ENCODE measurements around the gene TNFRSF9.
"Not testable (repeated sequence)": the region's sequence is repeated elsewhere in the genome, so short reads cannot be mapped to it uniquely, and the experiment has no call there.

TNFRSF9 gene

DNA sequence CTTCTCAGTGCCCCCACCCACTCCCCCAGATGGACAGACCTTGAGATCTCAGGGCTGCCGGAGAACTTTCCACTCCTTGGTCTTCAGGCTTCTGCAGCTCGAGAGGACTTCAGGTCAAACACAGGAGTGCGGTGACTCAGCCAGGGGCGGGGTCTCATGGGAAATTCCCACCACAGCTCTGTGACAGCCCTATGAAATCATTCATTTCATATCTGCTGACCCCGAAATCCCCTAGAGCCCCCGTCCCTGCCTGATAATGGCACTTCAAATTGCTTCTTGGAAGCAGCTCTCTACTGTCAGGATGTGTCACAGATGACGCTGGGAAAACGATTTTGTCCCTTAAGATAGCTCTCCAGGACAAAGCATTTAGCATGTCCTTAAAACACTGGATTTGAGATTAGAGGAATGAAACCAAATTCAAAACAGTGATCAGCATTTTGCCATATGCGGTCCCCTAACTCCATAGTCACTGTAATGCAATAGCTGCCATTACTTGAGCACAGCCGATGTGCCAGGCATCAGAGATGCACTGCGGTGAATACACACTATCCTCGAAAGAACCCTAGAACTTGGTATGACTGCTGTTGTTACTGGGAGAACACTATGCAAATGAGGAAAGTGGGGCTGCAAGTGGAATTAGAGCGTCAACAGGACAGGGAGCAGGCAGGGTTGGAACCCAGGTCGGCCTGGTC, at the start of gene TNFRSF9:
TNFRSF9 (minus strand) TSS at position 95 of the 692 bp plus-strand sequence. CDS start 845 bp downstream, outside the sequence.
- peak; percentile 81 for DNase-seq

DNA sequence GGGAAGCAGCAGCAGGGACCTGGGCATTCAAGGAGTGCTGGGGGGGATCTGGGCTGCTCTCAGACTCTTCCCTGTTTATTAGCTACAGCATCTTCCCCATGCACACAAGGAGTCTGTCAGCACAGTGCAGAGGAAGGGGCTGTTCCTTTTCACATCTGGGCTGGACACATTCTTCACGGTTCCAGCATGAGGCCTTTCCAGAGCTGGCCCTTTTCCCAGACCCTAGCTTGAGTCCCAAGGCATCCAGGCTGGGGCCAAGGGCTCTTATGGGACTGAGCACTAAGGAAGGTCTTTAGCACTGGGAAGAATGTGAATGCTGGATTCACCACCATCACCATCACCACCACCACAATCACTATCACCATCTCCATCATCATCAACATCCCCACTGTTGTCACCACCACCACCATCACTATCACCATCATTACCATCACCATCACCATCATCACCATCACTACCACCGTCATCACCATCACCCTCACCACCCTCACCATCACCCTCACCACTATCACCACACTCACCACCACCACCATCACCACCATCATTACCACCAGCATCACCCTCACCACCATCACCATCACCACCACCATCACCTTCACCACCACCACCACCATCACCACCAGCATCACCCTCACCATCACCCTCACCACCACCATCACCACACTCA, 49.3 kb upstream of the TNFRSF9 start:
- no peak for DNase-seq

DNA sequence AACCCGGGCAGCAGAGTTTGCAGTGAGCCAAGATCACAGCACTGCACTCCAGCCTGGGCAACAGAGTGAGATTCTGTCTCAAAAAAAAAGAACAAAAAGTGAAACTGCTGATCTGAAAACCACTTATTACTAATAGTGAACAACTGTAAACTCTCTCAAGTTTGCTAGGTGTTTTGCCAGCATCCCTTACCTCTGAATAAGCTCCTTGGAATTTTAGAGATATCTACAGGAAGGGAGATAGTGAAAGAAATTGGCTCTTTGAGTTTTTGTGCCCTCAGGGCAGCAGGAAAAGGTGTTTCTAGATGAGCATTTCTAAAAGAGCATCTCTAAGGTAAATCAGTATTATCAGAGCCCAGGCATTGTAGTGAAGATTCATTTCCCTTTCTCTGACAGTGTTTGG, 47.9 kb upstream of the TNFRSF9 start:
- no peak for DNase-seq

DNA sequence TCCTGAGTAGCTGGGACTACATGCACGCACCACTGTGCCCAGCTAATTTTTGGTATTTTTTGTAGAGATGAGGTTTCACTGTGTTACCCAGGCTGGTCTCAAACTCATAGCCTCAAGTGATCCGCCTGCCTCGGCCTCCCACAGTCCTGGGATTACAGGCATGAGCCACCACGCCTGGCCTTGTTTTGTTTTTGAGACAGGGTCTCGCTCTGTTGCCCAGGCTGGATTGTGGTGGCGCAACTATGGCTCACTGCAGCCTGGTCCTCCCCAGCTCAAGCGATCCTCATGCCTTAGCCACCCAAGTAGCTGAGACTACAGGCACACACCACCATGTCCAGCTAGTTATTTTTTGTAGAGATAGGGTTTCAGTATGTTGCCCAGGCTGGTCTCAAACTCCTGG, 46.9 kb upstream of the TNFRSF9 start:
- DNase-seq = no peak

DNA sequence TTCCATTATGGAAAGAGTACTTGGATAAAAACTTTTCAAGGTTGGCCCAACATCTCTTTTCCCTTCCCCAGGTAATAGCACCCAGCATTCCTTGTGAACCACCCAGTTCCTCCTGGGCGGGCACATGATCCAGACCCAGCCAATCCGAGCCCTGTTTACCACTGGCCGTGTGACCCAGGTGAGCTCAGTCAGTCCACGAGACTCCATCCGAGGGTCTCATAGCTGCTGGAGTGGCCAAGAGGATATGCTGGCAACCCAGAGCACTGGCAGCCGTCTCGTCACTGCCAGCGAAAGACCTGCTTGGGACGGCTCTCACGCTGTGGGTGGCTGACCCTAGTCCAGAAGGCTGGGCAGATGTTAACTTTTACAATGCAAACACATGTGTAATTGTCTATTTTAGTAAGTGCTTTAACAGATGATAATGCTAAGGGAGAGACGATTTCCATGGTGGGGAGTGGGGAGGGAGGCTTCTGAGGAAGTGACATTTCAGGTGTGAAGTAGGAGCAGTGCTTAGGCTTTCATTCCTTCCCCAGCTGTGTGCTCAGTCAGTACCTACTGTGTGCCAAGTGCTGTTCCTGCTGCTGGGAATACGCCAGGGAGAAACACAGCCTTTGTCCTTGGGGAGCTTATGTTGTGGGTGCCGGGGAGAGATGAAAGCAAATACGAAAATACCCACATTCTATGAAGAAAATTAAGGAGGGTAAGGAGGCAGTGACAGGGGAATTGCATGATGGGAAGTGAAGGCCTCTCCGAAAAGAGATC, 45.4 kb upstream of the TNFRSF9 start:
- no peak for DNase-seq

DNA sequence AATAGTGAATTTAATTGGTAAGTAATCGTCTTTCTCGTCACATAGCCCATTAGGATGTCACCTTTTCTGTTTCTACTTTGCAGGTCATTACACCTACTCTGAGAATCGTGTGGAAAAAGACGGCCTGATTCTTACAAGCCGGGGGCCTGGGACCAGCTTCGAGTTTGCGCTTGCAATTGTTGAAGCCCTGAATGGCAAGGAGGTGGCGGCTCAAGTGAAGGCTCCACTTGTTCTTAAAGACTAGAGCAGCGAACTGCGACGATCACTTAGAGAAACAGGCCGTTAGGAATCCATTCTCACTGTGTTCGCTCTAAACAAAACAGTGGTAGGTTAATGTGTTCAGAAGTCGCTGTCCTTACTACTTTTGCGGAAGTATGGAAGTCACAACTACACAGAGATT, 44.2 kb upstream of the TNFRSF9 start:
- no peak for DNase-seq

DNA sequence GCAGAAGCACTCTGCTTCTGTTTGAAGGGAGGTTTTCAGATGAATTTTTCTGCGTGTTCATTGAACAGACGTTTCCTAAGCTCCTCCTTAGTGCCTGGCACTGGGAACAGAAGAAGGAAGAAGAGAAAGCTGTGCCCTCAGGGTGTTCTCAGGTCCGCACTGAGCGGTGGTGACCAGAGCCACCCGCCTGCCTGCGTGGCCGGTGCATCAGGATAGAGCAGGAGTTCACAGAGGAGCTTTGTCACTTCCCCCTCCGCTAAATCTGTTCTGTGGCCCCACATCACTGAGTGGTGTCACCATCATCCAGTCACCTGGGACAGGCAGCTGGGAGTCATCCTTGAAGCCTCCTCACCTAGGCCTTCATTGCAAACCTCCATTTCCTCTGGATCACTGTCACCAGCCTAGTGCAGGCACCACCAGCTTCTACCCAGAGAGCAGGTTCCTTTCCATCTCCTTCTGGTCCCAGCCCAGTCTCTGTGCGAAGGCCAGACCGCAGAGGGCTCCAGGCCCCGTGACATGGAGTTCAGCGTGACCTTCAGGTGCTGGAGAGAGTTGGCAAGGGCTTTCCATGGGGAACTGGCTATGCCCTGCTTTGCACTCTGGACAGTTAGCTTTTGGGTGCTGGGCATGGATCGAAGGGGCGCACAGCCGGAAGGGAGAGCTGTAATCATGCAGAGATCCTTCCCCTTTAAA, 42.6 kb upstream of the TNFRSF9 start:
- no peak for DNase-seq

DNA sequence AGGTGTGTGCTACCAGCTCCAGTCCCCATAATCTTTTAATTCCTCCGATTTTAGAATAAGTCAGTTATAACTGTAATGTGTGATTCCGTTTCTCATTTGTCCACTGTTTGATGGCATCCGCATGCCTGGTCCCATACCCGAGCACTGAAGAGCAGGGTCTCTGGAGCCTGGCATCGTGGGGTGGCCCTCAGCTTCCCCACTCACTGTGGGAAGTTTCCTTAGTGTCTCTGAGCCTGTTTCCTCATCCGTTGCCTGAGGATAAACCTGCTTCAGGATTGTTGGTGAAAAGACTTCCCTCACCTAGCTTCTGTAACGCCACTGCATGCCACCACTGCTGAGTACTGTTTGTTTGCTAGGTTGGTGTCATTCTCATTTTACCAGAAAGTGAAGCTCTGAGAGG, 40.3 kb upstream of the TNFRSF9 start:
- DNase-seq = no peak

DNA sequence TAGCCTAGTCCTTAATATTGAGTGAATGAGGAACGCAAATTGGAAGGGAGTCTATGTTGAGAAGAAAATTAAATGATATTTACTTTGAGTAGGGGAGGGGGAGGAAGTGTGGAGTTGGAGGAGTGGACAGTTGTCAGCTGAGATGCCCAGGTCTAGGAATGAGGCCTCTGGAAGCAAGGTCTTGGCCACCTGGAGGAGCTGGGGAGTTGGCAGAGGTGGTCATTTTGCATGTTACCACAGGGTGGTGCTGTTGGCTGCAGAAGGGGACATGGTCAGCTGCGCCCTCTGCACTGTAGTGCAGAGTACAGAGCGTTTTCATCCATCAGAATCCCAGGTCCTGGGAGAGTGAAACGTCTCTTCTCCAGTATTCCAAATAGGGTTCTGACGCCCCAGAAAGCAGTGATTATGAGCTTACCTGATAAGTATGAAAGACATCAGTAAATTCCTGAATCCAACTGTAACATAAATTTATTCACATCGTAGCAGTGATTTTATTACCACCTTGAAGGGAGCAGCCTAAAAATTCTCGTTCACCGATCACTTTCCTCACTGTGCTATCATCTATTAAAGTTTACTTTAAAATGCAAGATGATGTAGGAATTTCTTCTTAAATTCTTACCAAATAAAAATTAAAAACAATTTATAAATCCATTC, 34.7 kb upstream of the TNFRSF9 start:
- peak; percentile 3 for DNase-seq

DNA sequence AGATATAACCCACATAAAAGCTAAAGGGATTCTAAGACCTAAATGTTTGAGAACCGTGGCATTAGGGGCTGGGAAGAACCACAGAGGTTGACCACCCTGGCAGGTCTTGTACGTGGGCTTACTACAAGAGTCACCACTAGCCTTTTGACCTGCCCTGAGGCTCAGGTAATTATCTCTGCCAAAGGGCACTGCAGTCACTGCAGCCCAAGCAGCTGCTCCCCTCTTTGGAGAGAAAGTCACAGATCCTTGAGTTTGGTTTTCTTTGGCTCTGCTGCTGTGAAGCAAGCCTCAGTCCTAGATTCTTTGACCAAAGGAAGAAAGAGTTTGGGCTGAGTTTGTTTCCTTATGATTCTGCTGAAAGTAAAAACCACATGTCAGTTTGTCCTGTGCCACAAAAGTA, 32.4 kb upstream of the TNFRSF9 start:
- DNase-seq = no peak

DNA sequence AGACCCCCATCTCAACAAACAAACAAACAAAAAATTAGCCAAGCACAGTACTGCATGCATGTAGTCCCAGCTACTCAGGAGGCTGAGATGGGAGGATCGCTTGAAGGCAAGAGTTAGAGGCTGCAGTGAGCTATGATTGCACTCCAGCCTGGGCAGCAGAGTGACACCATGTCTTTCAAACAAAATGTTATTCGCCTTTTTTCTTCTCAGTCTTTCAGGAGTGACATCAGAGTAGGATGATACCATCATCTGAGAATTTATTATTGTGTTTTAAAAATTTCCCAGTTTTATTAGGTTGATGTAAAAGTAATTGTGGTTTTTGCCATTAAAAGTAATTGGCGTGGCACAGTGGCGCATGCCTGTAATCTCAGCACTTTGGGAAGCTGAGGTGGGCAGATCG, 31.6 kb upstream of the TNFRSF9 start:
- DNase-seq = no peak

DNA sequence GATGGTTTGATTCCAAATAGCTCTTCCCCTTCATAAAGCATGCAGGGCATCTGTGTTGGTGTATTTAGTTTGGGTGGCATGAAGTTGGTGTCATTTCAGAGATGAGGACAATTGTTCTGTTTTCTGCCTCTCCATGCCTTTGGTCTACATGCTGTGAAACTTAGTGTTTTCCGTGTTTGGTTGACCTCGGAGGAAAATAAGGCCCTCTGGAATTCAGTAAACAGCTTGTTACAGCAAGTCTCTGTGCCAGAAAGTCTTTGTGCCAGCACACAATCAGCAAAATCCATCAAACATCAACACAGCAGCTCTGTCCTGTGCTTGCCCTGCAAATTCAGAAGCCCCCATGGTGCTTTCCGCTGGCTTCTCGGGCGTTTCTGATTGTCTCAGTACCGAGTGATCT, 30.4 kb upstream of the TNFRSF9 start:
- DNase-seq = no peak

DNA sequence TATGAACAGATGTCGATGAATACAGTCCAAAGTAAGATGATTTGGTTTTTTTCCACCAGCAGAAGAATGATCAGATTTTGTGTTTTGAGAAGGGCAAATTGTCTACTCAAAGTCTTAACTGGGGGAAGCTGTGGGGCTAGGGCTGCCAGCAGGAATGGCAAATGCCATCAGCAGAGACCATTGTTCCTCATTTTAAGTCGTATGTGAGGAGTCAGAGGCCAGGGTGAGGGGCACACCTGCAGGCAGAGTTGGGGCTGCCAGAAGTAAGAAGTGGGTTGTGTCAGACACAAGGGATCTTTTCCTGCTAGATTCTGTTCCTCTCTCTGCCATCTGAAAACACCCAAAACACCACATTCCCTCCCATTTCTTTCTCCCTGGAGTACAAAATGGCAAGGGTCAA, 29.6 kb upstream of the TNFRSF9 start:
- DNase-seq = no peak

DNA sequence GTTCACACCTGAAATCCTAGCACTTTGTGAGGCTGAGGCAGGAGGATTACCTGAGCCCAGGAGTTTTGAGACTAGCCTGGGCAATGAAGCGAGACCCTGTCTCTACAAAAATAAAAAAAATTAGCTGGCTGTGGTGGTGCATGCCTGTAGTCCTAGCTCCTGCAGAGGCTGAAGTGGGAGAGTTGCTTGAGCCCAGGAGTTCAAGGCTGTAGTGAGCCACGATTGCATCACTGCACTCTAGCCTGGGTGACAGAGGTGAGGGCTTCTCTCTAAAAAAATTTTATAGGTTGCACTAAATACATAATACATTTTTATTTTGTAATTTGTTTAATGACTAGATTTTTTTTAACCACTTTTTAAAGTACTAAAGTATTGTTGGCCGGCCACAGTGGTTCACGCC, 27.0 kb upstream of the TNFRSF9 start:
- no peak for DNase-seq

DNA sequence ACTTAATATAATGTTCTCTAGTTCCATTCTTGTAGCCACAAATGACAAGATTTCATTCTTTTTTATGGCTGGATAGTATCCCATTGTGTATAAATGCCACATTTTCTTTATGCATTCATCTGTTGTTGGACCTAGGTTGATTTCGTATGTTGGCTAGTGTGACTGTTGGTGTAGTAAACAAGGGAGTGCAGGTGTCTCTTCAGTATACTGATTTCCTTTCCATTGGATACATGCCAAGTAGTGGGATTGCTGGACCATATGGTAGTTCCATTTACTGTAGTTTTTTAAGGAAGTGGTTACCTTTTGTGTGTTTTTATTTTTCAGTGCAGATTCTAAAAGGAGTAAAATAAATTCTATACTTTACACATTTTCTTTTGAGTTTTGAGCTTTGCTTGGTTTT, 26.6 kb upstream of the TNFRSF9 start:
- DNase-seq = no peak

DNA sequence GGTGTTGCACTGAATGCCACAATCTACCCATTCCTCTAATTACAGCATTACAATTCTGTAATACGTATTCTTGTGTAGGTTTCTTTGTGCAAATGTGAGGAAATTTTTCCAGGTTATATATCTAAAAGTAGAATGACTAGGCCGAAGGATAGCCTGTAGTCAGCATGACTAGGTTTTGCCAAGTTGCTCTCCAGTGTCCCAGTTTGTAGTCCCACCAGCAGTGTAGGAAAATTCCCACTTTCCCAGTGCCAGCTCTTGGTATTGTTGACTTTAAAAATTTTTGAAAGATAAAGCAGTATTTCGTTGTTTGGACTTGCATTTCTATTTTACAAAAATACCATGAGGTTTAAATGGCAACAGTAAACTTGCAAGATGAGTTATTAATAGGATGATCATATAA, 23.8 kb upstream of the TNFRSF9 start:
- no peak for DNase-seq

DNA sequence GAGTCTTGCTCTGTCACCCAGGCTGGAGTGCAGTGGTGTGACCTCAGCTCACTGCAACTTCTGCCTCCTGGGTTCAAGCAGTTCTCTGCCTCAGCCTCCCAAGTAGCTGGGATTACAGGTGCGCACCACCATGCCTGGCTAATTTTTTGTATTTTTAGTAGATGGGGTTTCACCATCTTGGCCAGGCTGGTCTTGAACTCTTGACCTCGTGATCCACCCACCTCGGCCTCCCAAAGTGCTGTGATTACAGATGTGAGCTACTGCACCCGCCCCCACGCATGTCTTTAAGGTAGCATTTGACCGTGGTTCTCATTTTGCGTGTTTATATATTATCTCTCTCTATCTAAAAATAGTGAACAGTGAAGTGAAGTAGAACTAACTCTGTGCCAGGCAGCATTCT, 23.2 kb upstream of the TNFRSF9 start:
- DNase-seq = not testable (repeated sequence)

DNA sequence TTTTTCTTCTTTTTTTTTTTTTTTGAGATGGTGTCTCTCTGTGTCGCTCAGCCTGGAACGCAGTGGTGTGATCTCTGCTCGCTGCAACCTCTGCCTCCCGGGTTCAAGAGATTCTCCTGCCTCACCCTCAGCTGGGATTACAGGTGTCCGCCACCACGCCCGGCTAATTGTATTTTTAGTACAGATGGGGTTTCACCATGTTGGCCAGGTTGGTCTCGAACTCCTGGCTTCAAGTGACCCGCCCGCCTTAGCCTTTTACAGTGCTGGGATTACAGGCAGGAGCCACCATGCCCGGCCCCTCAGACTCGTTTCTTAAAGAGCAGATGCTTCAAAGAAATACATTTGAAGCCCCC, 22.7 kb upstream of the TNFRSF9 start:
- not testable (repeated sequence) for DNase-seq

DNA sequence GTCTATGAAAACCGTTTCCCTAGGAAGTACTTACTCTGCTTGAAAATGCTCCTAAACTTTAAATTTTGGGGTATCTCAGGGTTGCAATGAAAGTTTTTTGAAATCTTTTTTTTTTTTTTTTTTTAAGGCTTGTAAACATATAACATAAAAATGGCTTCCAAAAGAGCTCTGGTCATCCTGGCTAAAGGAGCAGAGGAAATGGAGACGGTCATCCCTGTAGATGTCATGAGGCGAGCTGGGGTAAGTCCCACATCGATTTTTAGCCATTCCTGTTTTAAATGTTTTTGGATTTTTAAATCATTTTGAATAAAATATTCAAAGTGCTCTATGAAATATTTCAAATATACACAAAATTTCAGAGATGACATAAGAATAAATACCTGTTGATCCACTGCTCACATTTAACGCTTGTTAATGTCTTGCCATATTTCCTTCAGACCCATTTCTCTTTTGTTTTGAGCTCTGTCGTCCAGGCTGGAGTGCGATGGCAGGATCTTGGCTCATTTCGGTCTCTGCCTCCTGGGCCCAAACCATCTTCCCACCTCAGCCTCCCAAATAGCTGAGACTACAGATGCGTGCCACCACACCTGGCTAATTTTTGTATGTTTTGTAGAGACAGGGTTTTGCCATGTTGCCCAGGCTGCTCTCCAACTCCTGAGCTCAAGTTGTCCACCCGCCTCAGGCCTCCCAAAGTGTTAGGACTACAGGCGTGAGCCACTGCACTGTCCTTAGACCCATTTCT, 22.2 kb upstream of the TNFRSF9 start:
- no peak for DNase-seq

DNA sequence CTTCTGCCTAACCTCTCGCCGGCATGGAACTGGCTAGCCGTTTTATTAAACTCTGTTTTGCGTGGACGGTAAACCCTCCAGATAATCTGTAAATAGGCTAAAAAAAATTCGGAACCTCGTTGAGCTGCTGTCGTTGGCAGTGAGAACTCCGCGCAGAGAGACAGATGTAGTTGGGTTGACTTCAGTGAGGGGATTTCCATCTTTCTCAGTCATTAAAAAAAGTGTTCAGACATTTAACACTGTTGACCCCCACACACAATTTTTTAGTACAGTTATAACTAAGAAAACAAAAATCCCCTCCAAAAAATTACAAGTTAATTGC, 21.3 kb upstream of the TNFRSF9 start:
- peak; percentile 48 for DNase-seq

DNA sequence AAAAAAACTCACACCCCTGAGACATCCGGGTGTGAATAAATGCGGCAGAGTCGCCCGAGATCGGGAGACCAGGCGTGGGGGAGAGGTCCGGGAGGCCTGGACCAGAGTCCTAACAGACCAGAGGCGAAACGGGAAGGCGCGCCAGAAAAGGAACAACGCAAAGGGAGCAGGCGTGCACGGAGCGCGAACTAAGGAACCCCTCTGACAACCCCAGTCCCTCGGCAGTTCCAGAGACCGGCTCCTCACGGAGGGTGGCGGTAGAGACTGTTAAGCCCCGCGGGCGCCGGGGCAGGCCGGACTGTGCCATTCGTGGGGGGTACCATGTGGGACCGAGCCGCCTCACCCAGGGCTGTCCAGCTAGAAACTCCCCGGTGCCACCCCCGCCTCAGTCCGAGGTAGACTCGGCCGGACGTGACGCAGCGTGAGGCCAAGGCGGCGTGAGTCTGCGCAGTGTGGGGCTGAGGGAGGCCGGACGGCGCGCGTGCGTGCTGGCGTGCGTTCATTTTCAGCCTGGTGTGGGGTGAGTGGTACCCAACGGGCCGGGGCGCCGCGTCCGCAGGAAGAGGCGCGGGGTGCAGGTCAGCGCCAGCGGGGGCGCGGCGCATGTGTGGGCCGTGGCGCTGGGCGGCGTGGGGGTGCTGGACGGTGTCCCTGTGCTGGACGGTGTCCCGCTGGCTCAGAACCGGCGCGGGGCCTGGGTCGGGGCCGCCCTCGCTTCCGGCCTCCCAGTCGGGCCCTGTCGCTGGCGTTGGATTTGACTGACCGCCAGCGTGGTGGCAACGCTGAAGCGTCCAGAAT, 20.8 kb upstream of the TNFRSF9 start, which contains the start of gene PARK7:
PARK7 (plus strand) TSS at position 496 of the 798 bp plus-strand sequence. CDS start 1,075 bp downstream, outside the sequence.
- peak; percentile 100 for DNase-seq

DNA sequence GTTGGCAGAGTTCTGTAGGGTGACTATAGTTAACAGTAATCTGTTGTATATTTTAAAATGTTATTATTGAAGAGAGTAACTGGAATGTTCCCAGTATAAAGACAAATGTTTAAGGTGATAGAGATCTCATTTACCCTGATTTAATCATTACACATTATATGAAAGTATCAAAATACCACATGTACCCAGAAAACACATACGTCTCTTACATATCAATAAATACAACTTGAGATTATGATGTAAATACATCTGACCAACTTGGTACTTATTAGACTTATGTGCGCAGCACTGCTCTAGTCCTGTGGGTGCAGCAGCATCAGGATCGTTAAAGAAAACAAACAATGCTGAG, 20.2 kb upstream of the TNFRSF9 start:
- DNase-seq = no peak

Measured in stimulated activated naive CD4-positive, alpha-beta T cell treated with Interleukin-2 at 50 U/mL for 16 hours (primary cell).